Endothelial cell of umbilical vein (primary cell): Measurements from ENCODE around the gene SERGEF.
A peak's percentile ranks its signal among the peaks of the same experiment; 100 is the strongest.

Source experiments
- EZH2 ChIP-seq: IDR thresholded peaks from 2 replicates; pipeline ENCODE4 v1.6.1; 2012; ENCODE audit warnings: borderline replicate concordance, low read depth, mild to moderate bottlenecking, moderate library complexity, low read length, inconsistent platforms; ENCODE audit not compliant: severe bottlenecking
- FOS ChIP-seq: IDR thresholded peaks from 2 replicates; pipeline ENCODE4 v1.6.1; 2011; ENCODE audit warnings: mild to moderate bottlenecking, low read length, moderate library complexity, borderline replicate concordance; ENCODE audit not compliant: insufficient read depth
- GATA2 ChIP-seq: IDR thresholded peaks from 2 replicates; pipeline ENCODE4 v1.7.0; 2011; ENCODE audit warnings: low read depth, mild to moderate bottlenecking, moderate library complexity, mixed read lengths, low read length; ENCODE audit not compliant: insufficient read length, insufficient read depth
- POLR2A ChIP-seq: IDR thresholded peaks from 2 replicates; pipeline ENCODE4 v1.6.1; 2012; ENCODE audit warnings: low read depth, mild to moderate bottlenecking, control low read depth, low read length
- TF ChIP-seq, protein P1 (sequence below), 2 donors: IDR thresholded peaks; 1 replicate in 1 of 2; 2 replicates in 1 of 2; pipeline ENCODE4 v1.5.1; 2011; ENCODE audit warnings: low read length in 2 of 2, mild to moderate bottlenecking in 2 of 2, moderate library complexity in 2 of 2, control low read depth in 1 of 2, inconsistent platforms in 1 of 2, low read depth in 1 of 2; ENCODE audit not compliant: insufficient read depth in 1 of 2; ENCODE audit errors: extremely low read depth in 1 of 2

DNA sequence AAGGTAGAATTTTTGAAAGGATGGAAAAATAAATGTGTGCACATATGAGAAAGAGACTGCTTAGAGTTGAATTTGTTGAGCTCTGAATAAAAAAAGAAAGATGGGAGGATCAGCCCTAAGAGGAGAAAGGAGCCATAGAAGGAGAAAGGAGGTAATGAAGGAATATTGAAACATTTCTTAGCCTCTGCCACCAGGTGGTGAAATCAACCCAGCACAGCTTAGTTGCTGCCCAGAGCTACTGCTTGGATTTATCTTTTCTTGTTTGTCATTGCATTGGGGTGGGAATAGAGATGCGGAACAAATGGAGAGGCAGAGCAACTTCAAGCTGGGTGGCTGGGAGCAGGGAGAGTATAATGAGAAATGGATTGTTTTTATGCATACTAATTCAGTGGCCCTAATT, 80.4 kb downstream of the SERGEF start:
- TF ChIP-seq, protein P1, sequence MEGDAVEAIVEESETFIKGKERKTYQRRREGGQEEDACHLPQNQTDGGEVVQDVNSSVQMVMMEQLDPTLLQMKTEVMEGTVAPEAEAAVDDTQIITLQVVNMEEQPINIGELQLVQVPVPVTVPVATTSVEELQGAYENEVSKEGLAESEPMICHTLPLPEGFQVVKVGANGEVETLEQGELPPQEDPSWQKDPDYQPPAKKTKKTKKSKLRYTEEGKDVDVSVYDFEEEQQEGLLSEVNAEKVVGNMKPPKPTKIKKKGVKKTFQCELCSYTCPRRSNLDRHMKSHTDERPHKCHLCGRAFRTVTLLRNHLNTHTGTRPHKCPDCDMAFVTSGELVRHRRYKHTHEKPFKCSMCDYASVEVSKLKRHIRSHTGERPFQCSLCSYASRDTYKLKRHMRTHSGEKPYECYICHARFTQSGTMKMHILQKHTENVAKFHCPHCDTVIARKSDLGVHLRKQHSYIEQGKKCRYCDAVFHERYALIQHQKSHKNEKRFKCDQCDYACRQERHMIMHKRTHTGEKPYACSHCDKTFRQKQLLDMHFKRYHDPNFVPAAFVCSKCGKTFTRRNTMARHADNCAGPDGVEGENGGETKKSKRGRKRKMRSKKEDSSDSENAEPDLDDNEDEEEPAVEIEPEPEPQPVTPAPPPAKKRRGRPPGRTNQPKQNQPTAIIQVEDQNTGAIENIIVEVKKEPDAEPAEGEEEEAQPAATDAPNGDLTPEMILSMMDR (IDR thresholded peaks at IDR 0.05; ENCODE audit: extremely low read depth in 1 of 2, insufficient read depth in 1 of 2, low read depth in 1 of 2, low read length in 2 of 2), result peak in 1 of 2 donors; percentile 3
- TF ChIP-seq POLR2A (no peak), EZH2 (no peak), FOS (no peak), GATA2 (no peak)
